ENCODE data around the gene AGAP3.

GRCh38 chr7:151039850-151040548 lies 46.3 kb upstream of the AGAP3 start:
- TF ChIP-seq CTCF (IDR thresholded peaks at IDR 0.05; ENCODE audit: low read depth, low read length): no peak
- no peak for TF ChIP-seq EZH2phosphoT487 (IDR thresholded peaks at IDR 0.05; ENCODE audit: low read depth)

Data from OCI-LY3 (cell line).